ENCODE measurements around the gene ZFP82.

ZFP82 gene

DNA sequence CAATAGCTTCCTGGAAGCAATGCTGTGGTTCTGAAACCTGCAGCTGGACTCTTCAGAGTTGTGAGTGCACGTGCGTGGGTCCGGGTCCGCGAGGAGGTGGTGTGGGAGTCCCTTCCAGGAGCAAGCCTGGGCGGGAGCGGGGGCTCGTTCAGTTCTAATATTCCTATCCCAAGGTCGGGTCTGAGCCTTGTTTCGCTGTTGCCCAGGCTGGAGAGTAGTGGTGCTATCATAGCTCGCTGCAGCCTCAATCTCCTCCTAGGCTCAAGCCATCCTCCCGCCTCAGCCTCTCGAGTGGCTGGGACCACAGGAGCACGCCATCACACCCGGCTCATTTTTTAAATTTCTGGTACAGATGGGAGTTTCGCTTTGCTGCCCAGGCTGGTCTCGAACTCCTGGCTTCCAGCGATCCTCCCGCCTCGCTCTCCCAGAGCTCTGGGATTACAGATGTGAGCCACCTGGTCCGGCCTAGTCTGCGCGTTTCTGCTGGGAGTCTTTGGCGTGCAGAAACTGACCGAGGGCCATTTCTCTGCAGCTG is 625 bp downstream of the ZFP82 start:
- no peak for DNase-seq (ENCODE audit: low read depth, low spot score)
- Histone ChIP-seq H3K9me3 (ENCODE audit: control insufficient read depth, insufficient read depth, low read length) (no peaks in the 10 kb centered on the region), H3K27me3 (ENCODE audit: control insufficient read depth, insufficient read depth, low read length) (peaks cover 3% of the 10 kb centered on the region), H3K36me3 (ENCODE audit: control insufficient read depth, insufficient read depth, low read length) (no peaks in the 10 kb centered on the region), H3K4me3 (ENCODE audit: low read length) (peak overlapping the region; percentile 74), H3K4me1 (ENCODE audit: control insufficient read depth, insufficient read depth, low read length) (peaks cover 1% of the 10 kb centered on the region; the same call in 1 of the 2 replicates), H3K27ac (ENCODE audit: low read length) (no peak overlapping the region)
- WGBS (ENCODE audit: insufficient coverage, insufficient read length): no CpG with 5 or more reads among the region's 25 CpGs

DNA sequence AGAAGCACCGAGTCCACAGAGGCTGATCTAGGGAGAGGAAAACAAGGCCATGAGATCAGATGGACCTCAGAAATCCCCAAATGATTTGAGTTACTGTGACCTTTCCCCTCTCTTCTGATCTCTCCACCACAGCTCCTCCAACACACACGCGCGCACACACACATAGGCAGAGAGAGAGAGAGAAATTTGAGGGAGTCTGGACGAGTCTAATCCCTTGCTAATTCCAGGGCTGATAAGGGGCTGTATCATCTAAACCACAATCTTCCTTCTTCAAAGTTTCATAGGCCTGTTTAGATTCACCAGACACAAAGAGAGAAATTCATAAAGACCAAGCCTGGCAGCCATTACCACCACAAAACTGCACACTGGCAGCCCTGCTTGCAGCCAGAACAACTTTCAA is 8.6 kb downstream of the ZFP82 start:
- Histone ChIP-seq H3K4me1 (ENCODE audit: control insufficient read depth, insufficient read depth, low read length) (no peaks in the 10 kb centered on the region), H3K27ac (ENCODE audit: low read length) (no peak overlapping the region), H3K4me3 (ENCODE audit: low read length) (no peak overlapping the region), H3K27me3 (ENCODE audit: control insufficient read depth, insufficient read depth, low read length) (no peaks in the 10 kb centered on the region), H3K9me3 (ENCODE audit: control insufficient read depth, insufficient read depth, low read length) (no peaks in the 10 kb centered on the region), H3K36me3 (ENCODE audit: control insufficient read depth, insufficient read depth, low read length) (peaks cover 8% of the 10 kb centered on the region; the same call in 1 of the 2 replicates)
- no peak for DNase-seq (ENCODE audit: low read depth, low spot score)
- WGBS (ENCODE audit: insufficient coverage, insufficient read length): no CpG with 5 or more reads among the region's 5 CpGs

DNA sequence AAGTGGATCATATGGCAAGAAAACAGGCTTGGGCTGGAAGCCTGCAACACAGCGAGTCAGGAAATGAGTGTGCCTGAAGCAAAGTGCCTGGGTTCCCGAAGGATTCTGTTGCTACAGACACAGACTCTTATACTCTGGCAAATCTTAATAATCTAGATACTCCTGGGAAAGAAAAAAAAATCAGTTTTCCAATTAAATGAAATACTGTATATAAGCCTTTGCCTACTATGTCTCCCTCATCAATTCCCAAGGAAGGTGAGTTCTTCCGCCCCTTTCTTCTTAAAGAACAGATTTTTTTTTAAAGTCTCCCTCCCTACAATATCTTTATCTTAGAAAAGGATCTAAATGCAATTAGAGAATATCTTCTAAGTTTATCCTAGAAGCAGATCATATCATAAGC is 10.3 kb downstream of the ZFP82 start:
- H3K36me3 ChIP-seq (ENCODE audit: control insufficient read depth, insufficient read depth, low read length): peaks cover 12% of the 10 kb centered on the region; the same call in 1 of the 2 replicates
- no peaks in the 10 kb centered on the region for H3K9me3 ChIP-seq (ENCODE audit: control insufficient read depth, insufficient read depth, low read length)
- no peak for DNase-seq (ENCODE audit: low read depth, low spot score)

DNA sequence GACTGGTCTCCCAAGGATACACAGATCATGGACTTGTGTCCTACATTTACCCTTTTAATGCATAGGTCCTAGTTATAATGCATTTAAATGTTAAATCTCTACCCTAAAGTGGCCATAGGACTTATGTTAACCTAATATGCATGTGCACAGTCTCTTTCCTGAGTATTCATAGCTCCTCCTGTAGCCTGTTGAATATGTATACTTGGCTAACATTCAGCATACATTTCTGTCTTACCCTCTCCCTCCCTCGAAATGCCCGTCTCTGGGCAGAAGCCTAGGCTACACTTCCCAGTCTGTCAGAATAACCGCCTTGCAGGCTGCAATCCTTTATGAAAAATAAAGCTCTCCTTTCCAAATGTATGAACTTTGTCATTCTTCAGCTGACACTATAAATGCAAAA is 13.9 kb downstream of the ZFP82 start:
- H3K9me3 ChIP-seq (ENCODE audit: control insufficient read depth, insufficient read depth, low read length): no peaks in the 10 kb centered on the region
- H3K27ac ChIP-seq (ENCODE audit: low read length): no peak overlapping the region
- no peaks in the 10 kb centered on the region for H3K27me3 ChIP-seq (ENCODE audit: control insufficient read depth, insufficient read depth, low read length)
- no peaks in the 10 kb centered on the region for H3K4me1 ChIP-seq (ENCODE audit: control insufficient read depth, insufficient read depth, low read length)
- no CpG with 5 or more reads among the region's 3 CpGs for WGBS (ENCODE audit: insufficient coverage, insufficient read length)
- H3K4me3 ChIP-seq (ENCODE audit: low read length): no peak overlapping the region
- no peak for DNase-seq (ENCODE audit: low read depth, low spot score)
- peaks cover 12% of the 10 kb centered on the region; the same call in 1 of the 2 replicates for H3K36me3 ChIP-seq (ENCODE audit: control insufficient read depth, insufficient read depth, low read length)

More for the DNA sequence above, 10.3 kb downstream of the ZFP82 start:
- WGBS (ENCODE audit: insufficient coverage, insufficient read length): no CpG with 5 or more reads among the region's 3 CpGs
- no peaks in the 10 kb centered on the region for H3K4me1 ChIP-seq (ENCODE audit: control insufficient read depth, insufficient read depth, low read length)
- no peak overlapping the region for H3K4me3 ChIP-seq (ENCODE audit: low read length)
- no peaks in the 10 kb centered on the region for H3K27me3 ChIP-seq (ENCODE audit: control insufficient read depth, insufficient read depth, low read length)
- no peak overlapping the region for H3K27ac ChIP-seq (ENCODE audit: low read length)

DNA sequence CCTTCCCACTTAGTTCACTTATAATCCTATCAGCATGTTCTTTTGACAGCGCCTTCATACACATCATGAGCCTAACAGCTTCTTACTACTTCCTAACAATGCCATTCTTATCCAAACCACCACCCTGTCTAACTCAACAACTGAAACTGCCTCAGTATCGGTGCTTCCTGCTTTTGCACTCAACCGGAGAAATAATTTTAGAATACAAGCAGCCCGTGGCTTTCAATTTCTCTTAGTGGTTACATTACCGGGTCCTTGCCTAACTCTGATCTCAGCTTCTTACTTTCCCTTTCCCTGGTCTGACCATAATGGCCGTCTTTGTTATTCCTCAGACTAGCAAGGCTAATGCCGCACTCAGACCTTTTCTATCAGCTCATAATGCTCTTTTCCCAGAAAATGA is 17.0 kb downstream of the ZFP82 start:
- Histone ChIP-seq H3K27ac (ENCODE audit: low read length) (no peak overlapping the region), H3K4me1 (ENCODE audit: control insufficient read depth, insufficient read depth, low read length) (no peaks in the 10 kb centered on the region), H3K4me3 (ENCODE audit: low read length) (no peak overlapping the region), H3K9me3 (ENCODE audit: control insufficient read depth, insufficient read depth, low read length) (no peaks in the 10 kb centered on the region), H3K27me3 (ENCODE audit: control insufficient read depth, insufficient read depth, low read length) (no peaks in the 10 kb centered on the region), H3K36me3 (ENCODE audit: control insufficient read depth, insufficient read depth, low read length) (peaks cover 9% of the 10 kb centered on the region; the same call in 1 of the 2 replicates)
- DNase-seq (ENCODE audit: low read depth, low spot score): no peak
- 100% methylated on average over 1 of the region's 7 CpGs for WGBS (ENCODE audit: insufficient coverage, insufficient read length)

DNA sequence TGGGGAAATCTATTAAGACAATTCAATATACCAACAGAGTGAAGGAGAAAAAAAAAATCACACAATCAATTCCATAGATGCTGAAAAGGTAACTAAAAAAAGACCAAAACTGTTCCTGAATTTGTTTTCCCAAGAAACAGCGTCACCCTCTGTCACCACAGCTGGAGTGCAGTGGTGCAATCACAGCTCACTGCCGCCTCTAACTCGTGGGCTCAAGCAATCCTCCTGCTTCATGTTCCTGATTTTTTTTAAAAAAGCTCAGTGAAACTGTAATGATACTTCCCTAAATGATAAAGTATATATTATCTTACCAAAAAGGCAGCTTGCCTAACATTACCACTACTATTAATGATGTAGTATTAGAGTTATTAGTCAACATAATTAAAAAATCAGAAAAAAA is 19.9 kb downstream of the ZFP82 start:
- H3K9me3 ChIP-seq (ENCODE audit: control insufficient read depth, insufficient read depth, low read length): peaks cover 2% of the 10 kb centered on the region
- no peak overlapping the region for H3K27ac ChIP-seq (ENCODE audit: low read length)
- H3K36me3 ChIP-seq (ENCODE audit: control insufficient read depth, insufficient read depth, low read length): peaks cover 12% of the 10 kb centered on the region; the same call in 1 of the 2 replicates

DNA sequence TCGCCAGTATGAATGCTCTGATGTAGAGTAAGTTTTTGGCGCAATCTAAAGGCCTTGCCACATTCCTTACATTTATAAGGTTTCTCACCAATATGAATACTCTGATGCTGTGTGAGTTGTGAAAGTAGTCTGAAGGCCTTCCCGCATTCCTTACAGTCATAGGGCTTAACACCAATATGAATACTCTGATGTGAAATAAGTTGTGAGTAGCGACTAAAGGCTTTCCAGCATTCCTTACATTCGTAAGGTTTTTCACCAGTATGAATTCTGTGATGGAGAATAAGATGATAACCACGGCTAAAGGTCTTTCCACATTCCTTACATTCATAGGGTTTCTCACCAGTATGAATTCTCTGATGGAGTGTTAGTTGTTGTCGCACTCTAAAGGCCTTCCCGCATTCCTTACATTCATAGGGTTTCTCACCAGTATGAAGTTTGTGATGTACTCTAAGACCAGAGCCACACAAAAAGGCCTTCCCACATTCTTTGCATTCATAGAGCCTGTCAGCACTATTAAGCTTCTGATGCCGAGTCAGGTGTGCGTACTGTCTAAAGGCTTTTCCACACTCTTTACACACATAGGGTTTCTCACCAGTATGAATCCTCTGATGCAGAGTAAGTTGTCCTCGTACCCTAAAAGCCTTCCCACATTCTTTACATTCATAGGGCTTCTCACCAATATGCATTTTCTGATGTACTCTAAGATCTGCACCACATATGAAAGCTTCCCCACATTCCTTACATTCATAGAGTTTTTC is 25.3 kb downstream of the ZFP82 start:
- no peak overlapping the region for H3K27ac ChIP-seq (ENCODE audit: low read length)
- no CpG with 5 or more reads among the region's 11 CpGs for WGBS (ENCODE audit: insufficient coverage, insufficient read length)
- H3K9me3 ChIP-seq (ENCODE audit: control insufficient read depth, insufficient read depth, low read length): peaks cover 9% of the 10 kb centered on the region
- DNase-seq (ENCODE audit: low read depth, low spot score): no peak
- H3K27me3 ChIP-seq (ENCODE audit: control insufficient read depth, insufficient read depth, low read length): no peaks in the 10 kb centered on the region
- no peak overlapping the region for H3K4me3 ChIP-seq (ENCODE audit: low read length)
- H3K36me3 ChIP-seq (ENCODE audit: control insufficient read depth, insufficient read depth, low read length): peaks cover 24% of the 10 kb centered on the region; the same call in 1 of the 2 replicates
- H3K4me1 ChIP-seq (ENCODE audit: control insufficient read depth, insufficient read depth, low read length): no peaks in the 10 kb centered on the region

More for the DNA sequence above, 19.9 kb downstream of the ZFP82 start:
- no peaks in the 10 kb centered on the region for H3K27me3 ChIP-seq (ENCODE audit: control insufficient read depth, insufficient read depth, low read length)
- H3K4me3 ChIP-seq (ENCODE audit: low read length): no peak overlapping the region
- no peak for DNase-seq (ENCODE audit: low read depth, low spot score)
- WGBS (ENCODE audit: insufficient coverage, insufficient read length): no CpG with 5 or more reads among the region's 3 CpGs
- no peaks in the 10 kb centered on the region for H3K4me1 ChIP-seq (ENCODE audit: control insufficient read depth, insufficient read depth, low read length)

DNA sequence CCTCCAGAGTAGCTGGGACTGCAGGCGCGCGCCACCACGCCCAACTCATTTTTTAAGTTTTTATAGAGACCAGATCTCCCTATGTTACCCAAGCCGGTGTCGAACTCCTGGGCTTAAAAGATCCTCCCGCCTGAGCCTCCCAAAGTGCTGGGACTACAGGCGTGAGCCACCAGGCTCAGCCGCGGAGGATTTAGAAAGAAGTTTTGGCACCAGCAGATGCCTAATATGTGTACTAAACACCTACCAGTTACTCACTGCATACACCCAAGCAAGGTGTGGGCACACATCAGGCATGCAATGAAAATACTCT is 39.0 kb downstream of the ZFP82 start:
- no peaks in the 10 kb centered on the region for H3K4me1 ChIP-seq (ENCODE audit: control insufficient read depth, insufficient read depth, low read length)
- no peaks in the 10 kb centered on the region for H3K27me3 ChIP-seq (ENCODE audit: control insufficient read depth, insufficient read depth, low read length)
- peak overlapping the region; percentile 97; the same call in 1 of the 2 replicates for H3K4me3 ChIP-seq (ENCODE audit: low read length)
- no peak for DNase-seq (ENCODE audit: low read depth, low spot score)
- no CpG with 5 or more reads among the region's 10 CpGs for WGBS (ENCODE audit: insufficient coverage, insufficient read length)
- no peaks in the 10 kb centered on the region for H3K9me3 ChIP-seq (ENCODE audit: control insufficient read depth, insufficient read depth, low read length)
- no peaks in the 10 kb centered on the region for H3K36me3 ChIP-seq (ENCODE audit: control insufficient read depth, insufficient read depth, low read length)
- no peak overlapping the region for H3K27ac ChIP-seq (ENCODE audit: low read length)

DNA sequence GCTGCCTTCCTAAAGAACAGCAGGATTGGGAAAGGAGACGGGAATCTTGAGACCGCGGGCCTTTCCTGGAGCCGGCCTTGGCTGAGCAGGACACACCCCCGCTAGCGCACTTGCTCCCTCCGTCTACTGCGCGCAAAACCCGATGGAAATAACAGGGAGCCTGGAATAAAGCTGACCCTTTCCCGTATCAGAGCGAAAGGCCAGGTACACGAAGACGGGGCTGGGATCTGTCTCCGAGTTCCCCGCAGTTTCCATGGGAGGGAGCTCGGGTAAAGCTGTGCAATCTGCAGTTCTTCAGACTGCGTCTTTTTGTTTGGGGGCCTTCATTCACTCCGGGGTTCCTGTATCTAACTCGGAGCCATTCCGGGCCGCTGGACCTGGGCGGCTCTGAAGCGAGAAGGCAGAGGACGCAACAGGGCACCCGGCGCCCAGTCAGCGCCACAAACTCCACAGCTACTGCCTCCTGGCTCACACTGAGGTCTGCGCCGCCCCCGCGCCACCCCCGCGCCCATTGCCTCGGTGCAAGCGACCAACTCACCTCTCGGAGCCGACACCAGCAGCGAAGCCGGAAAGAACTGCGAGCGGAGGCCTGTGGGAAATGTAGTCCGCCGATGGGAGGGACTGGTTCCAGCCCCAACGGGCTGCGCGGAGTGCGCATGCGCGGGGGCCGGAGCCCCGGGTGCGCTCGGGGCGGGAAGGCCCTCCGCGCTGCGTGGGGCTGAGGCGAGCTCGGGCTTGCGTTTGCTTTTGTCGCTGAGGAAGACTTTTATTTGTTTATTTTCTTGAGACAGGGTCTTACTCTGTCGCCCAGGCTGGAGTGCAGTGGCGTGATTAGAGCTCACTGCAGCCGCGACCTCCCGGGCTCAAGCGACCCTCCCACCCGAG is 39.6 kb downstream of the ZFP82 start, which contains the start of gene ZFP14:
TSS of gene ZFP14 (minus strand) at position 577 of the 885 bp plus-strand sequence. CDS start 11,309 bp downstream, outside the sequence.
- H3K36me3 ChIP-seq (ENCODE audit: control insufficient read depth, insufficient read depth, low read length): no peaks in the 10 kb centered on the region
- WGBS (ENCODE audit: insufficient coverage, insufficient read length): no CpG with 5 or more reads among the region's 69 CpGs
- H3K27me3 ChIP-seq (ENCODE audit: control insufficient read depth, insufficient read depth, low read length): no peaks in the 10 kb centered on the region
- peak within 1 kb of the TSS; percentile 97 for H3K4me3 ChIP-seq (ENCODE audit: low read length)
- no peak within 1 kb of the TSS for H3K27ac ChIP-seq (ENCODE audit: low read length)
- H3K9me3 ChIP-seq (ENCODE audit: control insufficient read depth, insufficient read depth, low read length): no peaks in the 10 kb centered on the region
- no peaks in the 10 kb centered on the region for H3K4me1 ChIP-seq (ENCODE audit: control insufficient read depth, insufficient read depth, low read length)
- peak; percentile 85 for DNase-seq (ENCODE audit: low read depth, low spot score)

DNA sequence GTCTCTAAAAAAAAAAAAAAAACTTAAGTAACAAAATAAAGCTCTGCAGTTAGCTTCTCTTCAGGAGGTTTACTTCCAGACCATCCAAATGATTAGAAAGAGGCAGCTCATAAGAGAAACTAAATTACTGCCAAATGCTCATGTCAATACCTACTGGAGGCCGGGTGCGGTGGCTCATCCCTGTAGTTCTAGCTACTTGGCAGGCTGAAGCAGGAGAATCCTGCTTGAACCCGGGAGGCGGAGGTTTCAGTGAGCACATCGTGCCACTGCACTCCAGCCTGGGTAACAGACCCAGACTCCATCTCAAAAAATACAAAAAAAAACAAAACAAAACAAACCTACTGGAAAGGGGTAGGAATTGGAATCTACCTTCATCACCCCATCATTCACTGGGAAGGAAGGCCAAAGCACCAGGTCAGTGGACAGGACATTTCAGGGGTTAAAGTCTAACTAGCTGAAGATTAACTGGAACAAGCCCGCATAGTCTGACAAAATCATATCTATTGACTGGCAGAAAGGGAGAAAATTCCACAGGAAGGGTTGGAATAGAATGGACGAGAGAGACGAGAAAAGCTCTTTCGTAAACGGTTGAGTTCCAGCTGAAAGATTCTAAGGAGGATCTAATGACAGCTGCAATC is 40.8 kb downstream of the ZFP82 start:
- H3K27me3 ChIP-seq (ENCODE audit: control insufficient read depth, insufficient read depth, low read length): no peaks in the 10 kb centered on the region
- no peak overlapping the region for H3K27ac ChIP-seq (ENCODE audit: low read length)
- whole genome bisulfite sequencing (ENCODE audit: insufficient coverage, insufficient read length): no CpG with 5 or more reads among the region's 10 CpGs
- H3K9me3 ChIP-seq (ENCODE audit: control insufficient read depth, insufficient read depth, low read length): no peaks in the 10 kb centered on the region
- H3K36me3 ChIP-seq (ENCODE audit: control insufficient read depth, insufficient read depth, low read length): no peaks in the 10 kb centered on the region
- H3K4me3 ChIP-seq (ENCODE audit: low read length): no peak overlapping the region
- no peak for DNase-seq (ENCODE audit: low read depth, low spot score)
- no peaks in the 10 kb centered on the region for H3K4me1 ChIP-seq (ENCODE audit: control insufficient read depth, insufficient read depth, low read length)
